Measurements from ENCODE around the gene ITGB2.

DNA sequence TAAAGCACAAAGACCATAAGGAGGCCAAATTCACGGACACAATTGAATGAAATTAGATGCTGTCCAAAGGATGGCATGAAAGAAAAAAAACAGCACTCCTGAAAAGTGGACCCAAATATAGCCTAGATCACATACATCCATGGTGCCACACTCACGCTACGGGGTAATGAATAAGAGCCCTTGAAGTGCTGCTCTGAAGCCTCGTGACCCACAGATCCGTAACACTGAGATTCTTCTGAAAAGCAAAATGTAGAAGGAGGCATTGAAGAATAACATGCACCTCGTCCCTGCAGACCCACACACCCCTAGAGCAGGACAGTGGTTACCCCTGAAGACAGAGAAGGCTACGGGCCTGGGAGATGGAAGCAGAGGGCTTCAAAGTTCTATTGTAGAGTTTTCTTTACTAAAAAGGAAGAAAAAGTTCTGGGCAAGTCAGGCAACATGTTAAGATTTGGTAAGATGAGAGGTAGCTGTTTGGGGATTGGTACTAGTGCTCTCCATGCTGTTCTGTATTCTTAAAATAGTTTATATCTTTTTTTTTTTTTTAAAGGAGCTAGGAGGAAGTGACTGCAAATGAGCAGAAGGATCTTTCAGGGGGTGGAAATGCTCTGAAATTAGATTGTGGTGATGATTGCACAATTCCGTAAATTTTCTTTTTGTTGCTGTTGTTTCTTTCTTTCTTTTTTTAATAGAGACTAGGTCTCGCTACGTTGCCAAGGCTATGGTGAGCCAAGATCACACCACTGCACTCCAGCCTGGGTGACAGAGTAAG, 4.1 kb upstream of the ITGB2 start:
- no peak for TF ChIP-seq FOXM1 (IDR thresholded peaks at IDR 0.05; ENCODE audit: borderline replicate concordance, low read depth)
- TF ChIP-seq MAX (IDR thresholded peaks at IDR 0.05): no peak
- TF ChIP-seq CREB1 (IDR thresholded peaks at IDR 0.05; ENCODE audit: low read depth): no peak
- no peak for TF ChIP-seq REST (IDR thresholded peaks at IDR 0.05; ENCODE audit: low read depth)

Data from Ishikawa (cell line).